GM21367 (cell line): Measurements from ENCODE around the gene EPHA3.

Experiments used
- ATAC-seq: cut with Tn5 transposase; IDR thresholded peaks from one replicate; pipeline ENCODE4 v1.9.1; 2021; ENCODE audit not compliant: unreplicated experiment

Gene EPHA3

DNA sequence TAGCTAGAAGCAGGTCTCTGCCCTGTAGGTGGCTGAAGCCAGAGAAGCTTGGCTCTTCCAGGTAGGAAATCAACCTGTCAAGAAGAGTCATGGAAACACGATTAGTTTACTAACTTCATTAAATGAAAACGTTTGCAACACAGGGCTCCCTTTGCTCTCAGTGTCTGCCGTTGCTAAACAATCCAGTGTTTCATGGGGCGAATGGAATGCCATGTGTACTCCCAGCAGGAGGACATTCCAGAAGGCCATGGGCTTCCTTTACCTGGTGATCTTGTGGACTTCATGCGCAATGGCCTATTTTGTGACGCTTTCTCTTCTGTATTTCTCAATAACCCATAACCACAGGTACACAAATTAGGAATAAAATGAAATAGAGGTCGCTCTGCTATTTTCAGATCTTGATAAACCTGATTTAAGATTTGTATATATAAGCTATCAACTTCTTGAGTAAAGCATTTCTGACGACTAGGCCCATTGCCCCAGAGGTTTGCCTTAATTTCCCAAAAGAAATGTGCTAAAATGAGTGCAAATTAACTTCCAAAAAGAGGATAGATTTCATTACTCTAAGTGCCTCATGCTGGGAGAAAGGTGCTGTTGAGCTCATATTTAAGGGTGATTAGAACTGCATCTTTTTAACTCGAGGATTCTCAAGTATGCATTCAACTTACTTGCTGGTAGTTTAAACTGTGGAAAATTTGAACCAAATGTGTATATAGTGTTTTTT lies 171.0 kb downstream of the EPHA3 start:
- ATAC-seq = no peak

DNA sequence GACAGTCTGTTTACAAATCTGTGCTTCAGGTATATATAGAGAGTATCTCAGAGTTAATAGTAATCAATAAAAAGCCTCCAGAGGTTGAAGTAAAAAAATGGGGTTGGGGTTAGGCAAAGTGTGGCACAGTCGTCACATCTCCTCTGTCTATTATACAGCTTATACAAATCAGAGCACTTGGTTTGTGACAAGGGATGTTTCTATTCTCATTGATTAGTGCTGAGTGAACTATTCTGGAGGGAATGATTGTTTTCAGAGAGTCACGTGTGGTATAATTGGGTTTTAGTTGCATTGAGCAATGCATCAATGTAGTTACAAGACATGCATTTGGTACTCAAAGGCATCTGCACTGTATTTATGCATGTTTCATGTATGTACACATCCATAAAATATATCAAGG lies 172.9 kb downstream of the EPHA3 start:
- no peak for ATAC-seq

DNA sequence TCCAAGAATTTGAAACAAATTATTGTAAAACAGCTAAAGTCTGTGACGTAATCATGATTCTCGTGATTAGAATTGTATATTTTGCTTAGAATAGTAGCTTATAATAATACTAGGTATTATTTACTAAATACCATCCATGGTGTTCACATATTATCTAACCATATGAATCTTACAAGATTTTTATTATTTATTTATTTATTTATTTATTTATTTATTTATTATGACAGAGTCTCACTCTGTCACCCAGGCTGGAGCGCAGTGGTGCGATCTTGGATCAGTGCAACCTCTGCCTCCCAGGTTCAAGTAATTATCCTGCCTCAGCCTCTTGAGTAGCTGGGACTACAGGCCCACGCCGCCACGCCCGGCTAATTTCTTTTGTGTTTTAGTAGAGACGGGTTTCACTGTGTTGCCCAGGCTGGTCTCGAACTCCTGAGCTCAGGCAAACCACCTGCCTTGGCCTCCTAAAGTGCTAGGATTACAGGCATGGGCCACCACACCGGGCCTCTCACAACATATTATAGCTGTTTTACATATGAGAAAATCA lies 173.5 kb downstream of the EPHA3 start:
- no peak for ATAC-seq

DNA sequence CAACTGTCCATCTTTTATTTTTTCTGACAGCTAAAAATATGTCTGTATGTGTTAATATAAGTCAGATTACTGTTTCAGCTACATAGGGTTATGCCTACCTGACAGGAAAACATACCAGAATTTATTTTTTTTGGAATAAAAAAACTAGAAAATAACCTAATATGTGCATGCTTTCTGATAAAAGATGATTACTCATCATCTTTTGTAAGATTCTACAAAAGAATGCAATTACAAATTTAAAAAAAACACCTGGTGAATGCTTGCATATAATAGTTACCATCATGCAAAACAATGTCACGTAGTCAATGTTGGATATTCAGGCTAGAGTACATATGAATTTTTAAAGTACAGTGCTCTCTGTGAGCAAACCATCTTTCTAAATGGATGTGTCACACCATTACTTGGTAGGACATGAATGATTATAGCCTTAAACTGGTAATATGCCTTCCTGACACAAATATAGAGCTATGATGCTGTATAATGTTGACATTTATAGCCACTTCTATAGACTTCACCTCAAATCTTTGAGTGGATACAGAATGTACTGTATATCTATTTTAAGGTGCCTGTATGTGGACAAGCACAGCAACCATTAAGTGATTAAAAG lies 180.6 kb downstream of the EPHA3 start:
- ATAC-seq = no peak

DNA sequence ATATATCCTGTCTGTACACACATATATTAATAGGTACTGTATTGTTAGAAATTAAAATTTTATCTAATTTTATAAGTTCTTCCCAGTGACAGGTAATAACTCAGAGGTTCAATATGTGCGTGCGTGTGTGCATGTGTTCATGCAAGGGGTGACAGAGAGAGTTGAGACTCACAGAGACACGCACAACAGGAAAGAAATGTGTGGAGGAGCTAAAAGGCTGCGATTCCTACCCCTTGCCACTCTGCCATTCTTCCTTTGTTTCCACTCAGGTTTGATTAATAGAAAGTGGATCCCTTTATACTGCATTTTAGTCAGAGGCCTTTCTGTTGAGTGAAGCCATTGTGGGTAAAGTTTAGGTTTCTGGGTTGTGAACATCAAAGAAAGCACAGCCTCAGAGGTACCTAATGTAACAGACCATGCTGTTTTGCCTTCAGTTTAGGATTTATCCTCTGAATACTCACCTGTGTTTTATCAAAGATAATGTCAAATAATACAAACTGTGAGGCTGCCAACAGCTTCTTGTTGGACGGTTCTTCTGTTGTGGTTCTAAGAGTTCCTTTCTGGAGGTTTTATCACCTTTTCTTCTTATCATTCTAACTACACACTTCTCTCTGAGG lies 182.3 kb downstream of the EPHA3 start:
- no peak for ATAC-seq

DNA sequence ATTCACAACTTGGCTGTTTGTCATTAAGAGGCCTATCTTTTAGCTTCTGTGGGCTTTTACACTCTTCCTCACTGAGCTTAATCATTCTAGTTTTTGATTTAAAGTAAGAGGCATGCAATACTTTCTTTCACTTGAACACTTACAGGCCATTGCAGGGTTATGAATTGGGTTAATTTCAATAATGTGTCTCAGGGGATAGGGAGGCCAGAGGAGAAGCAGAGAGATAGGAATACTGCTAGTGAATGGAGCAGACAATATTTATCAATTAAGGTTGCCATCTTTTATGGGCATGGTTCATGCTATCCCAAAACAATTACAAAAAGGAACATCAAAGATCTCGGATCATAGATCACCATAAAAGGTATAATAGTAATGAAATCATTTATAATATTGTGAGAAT lies 189.8 kb downstream of the EPHA3 start:
- no peak for ATAC-seq

DNA sequence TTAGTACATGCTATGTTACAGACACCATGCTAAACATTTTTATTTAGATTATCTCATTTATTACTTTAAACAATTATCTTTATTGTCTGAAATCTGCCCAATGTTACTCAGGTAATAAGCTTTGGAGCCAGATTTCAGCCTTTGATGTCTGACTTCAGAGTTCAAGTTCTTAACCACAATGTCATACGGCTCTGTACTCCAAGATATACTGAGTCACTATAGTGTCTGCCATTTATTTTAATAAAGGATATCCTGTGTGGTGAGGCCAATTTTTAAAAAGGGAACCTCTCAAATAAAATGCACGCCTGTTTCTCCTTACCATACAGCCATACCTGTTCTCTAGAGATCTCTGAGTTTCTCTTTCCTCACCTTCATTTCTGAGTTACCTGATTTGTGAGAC lies 193.1 kb downstream of the EPHA3 start:
- no peak for ATAC-seq

DNA sequence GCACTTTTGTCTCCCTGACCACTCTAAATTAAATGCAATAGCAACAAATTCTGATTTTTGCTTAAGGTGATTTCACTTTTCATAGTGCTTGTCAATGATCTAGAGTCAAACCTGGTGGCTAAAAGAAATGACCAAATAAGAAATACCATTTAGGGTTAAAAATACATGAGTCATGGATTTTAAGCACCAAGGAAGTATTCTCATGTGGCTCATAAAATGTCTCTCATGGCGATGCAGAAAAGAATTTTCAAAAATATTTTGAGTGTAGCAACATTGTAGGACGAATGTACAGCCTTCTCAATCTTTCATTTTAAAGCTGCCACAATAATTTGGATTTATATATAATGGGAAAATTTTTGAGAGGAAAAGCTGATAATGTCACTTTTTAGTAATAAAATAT lies 193.6 kb downstream of the EPHA3 start:
- ATAC-seq = no peak

DNA sequence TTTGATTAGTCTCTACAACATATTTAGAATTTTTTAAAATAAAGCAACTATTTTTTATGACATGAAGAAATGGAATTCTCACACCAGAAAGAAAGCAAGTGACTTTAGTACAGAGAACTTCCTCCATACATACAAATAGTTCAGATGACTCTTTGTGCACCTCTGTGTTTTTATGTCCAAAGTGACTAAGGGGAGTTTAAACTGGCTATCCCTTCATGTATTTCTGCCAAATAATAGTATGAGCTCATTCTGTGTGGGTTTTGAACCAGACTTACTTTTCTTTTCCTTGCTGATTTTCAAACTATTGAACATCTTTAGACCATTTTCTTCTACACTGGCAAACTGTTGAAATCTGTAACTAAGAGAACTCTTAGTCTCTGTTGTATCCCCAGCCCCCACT lies 196.3 kb downstream of the EPHA3 start:
- no peak for ATAC-seq

DNA sequence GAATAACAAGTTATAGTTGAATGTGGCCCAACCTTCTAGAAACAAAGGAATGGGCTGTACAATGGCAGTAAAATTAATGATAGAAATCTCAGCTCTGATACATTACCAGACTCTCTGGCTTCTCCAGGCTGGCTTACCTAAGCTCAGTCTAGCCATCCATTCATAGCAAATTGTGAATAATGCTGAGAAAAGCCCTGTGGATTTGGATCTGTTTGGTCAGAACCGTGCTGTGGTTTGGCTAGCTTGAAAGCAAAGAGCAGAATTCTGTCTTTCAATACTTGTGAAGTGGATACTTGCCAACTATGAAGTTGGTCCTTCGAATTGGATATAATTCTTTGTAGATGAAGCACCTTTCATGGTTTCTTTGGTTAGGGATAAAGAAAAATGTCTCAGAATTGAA lies 199.1 kb downstream of the EPHA3 start:
- no peak for ATAC-seq

DNA sequence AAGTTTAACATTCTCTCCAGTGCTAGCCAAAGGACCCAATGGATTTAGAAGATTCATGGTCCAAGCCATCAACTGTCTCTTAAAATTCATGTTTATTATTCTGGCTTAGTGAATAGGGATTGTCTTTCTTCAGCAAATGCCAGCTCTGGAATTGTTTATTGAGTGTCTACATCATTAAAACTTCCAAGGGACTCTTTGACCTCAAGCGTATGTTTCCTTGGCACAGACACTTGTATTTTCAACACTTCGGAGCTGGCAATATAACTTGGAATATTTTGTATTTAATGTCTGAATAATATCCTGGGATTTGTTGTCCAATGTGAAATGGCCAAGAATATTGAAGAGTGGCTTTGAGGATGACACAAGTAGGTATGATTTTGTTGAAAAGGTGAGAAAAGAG lies 204.2 kb downstream of the EPHA3 start:
- no peak for ATAC-seq

DNA sequence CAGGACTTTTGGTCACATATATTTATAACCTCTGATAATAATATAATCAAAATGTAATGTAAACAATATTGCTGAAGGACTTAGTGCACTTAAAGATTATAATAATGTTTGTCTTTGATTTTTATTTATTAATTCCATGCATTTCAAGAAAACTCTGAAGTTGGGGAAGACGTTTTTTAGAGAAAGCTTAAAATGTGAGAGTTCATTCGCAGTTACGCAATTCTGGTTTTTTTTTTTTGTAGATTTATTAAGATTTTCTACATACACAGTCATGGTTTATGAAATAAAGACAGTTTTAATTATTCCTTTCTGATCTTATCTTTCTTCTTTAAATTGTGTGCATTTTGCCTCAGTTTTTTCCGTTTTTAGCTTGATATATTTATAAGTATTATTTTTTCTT lies 204.7 kb downstream of the EPHA3 start:
- no peak for ATAC-seq

DNA sequence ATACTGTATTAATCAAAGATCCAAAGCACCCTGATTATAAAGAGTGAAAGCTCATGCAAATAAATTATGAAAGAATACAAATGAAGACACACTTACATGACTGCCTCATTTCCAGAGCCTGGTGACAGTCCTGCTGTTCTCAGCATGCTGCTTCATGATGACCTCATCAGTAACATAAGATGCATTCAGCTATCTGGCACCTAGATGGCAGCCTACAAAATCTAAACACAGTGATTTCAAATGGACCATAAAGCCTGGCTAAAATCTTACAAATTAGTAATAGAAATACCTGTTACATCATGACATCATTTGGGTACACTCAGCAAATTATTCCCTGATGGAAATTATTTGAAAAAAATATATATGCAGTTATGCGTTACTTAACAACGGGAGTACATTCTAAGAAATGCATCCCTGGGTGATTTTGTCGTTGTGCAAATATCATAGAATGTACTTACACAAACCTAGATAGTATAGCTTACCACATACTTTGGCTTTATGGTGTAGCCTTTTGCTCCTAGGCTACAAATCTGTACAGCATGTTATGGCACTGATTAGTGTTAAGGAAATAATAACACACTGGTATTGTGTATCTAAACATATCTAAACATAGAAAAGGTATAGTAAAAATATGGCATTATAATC lies 207.2 kb downstream of the EPHA3 start:
- ATAC-seq = no peak

DNA sequence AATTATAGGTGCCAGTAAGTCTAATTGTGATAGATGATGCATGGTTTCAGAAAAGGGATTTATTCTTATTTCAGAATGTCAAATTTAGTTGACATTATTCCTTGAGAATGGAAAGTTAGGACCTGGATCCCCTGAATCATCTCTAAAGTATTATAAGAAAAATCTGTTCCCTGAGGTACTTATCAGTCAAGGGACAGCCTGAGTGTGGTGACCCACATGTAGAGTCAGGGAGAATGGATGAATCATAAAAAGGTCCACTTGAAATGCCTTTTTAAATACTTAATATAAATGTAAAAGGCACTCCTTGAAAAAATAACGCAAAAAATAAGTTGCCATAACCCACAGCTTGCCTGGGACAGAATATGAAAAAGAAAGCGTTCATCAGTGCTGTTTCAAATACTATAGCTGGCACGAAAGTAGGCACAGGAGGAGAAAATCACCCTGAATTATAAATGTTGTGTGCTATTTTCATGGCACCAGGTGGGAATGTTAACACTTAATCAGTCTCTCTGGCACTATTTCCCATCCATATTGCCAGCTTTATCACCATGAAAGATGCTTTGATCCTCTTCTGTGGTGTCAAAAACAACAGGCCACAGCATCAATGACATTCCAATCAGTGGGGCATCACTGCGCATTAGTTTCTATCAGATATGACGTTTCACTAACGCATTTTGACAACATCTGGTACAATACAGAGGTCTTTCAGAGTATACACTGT lies 208.5 kb downstream of the EPHA3 start:
- no peak for ATAC-seq

DNA sequence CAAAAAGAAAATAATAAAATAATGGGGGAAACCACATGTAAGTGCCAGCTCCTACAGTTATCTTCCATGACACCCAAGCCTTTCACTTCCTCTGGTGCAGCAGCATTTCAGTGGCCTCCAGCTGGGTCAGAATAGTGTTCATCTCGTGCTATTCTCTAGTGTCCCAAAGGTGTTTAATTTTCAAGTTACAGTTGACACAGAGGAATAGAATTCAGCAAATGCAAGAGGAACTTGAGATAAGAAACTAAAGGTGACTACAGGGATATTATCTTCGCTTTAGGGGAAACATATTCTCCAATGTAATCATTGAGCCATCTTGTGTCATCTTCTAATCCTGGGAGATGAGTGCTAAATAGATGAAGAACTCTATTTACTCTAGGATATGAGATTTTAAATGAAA lies 212.8 kb downstream of the EPHA3 start:
- ATAC-seq = no peak

DNA sequence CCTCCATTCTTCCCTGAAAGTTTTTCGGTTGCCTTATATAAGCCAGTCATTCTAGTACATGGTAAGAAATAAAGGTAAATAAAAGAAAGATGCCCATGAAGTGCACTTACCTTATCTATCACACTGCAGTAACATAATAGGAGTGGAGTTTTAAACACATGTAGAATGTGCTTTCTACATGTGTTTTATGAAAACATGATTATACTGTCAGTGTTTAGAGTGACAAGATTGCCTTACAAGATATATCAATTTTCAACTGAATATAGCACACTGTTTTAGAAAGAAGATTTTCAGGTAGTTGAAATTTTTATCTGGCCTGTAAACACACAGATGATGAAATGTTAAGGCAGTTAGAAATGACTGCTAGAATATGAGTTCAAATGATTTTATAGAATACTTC lies 219.6 kb downstream of the EPHA3 start:
- no peak for ATAC-seq

DNA sequence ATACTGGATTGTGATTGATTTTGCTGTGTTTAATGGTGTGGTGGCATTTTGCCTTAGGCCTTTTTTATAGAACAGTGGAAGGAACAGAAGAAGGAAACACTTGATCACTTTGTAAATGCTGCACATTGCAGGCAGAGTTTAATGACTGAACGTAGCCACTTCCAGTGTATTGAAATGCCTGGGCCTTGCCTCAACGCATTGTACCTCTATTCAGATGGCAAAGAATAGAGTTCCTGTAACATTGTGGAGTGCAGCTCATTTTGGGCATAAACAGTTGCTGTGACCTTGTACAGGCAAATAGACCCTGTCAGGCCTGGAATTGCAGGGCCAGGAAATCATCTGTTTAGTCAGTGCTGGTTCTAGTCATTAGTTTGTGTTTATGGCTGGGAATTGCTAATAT lies 225.0 kb downstream of the EPHA3 start:
- no peak for ATAC-seq

DNA sequence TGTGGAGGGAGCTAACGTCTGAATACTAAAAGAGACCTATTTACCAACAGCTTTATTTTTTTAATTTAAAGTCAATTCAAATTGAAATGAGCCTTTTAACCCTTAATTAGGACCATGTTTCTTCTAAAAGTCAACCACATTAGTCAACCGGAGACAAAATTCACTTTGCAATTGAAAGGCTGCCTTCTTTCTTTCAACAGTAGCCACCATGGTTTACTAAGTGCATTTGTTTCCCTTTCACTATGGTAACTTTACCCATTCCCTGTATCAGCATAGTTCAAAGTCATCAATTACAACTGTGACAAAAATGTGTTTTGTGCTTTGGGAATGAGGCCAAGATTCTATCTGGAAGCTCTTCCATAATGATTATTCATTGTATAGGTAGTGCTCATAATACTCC lies 225.4 kb downstream of the EPHA3 start:
- ATAC-seq = no peak

DNA sequence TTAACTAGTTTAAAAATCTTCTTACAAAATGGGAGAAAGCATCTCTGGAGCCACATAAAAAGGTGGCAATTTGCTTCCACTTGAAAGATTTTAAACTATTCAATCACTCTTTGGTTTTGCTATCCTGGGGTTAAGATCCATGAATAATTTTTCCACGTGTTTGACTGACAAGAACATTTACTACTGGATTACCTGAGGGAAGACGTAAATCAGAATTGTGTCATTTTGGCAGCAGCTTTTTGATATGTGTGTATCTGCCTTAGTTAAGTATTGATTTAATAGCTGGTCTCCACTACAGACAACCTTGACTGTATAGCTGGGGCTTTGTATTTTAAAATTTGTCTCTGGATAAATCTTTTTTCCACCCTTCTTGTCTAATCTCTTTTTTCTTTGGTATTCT lies 228.3 kb downstream of the EPHA3 start:
- ATAC-seq = no peak

DNA sequence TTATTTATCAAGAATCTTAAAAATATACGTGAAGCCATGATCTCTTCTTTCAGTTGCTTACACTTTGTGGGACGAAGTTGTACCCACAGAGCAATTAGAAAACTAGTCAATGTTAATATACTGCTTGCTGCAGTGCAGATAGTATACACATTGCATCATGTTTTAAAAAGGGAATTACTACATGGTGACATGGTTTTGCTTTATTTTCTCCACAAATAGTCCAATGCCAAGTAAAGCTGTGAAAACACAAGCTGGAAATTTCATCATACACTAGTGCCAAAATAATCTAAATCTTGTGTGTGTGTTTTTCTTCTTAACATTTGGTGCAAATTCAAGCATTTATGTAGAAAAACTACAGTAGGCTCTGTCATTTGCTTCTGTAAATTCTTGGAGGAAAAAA lies 233.0 kb downstream of the EPHA3 start:
- no peak for ATAC-seq

DNA sequence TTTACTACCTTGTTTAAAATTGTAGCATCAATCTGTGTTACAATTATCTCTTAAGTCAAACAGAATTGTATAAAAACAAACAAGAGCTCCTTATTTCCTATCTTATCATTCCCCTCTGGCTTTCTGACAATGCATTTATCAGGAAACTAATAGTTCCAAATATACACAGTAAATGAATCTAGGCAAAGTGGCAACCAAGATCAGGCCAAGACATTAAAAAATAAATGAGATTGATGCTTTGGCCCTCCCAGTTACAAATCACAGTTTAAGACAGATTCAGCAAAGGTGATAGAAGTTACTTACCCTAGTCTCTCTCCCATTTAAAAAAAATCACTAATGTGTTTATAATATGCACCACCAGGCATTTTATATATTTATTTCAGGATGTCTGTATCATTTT lies 236.7 kb downstream of the EPHA3 start:
- ATAC-seq = no peak
